ENCODE data around the gene AFAP1L2.

AFAP1L2 gene, protein sequence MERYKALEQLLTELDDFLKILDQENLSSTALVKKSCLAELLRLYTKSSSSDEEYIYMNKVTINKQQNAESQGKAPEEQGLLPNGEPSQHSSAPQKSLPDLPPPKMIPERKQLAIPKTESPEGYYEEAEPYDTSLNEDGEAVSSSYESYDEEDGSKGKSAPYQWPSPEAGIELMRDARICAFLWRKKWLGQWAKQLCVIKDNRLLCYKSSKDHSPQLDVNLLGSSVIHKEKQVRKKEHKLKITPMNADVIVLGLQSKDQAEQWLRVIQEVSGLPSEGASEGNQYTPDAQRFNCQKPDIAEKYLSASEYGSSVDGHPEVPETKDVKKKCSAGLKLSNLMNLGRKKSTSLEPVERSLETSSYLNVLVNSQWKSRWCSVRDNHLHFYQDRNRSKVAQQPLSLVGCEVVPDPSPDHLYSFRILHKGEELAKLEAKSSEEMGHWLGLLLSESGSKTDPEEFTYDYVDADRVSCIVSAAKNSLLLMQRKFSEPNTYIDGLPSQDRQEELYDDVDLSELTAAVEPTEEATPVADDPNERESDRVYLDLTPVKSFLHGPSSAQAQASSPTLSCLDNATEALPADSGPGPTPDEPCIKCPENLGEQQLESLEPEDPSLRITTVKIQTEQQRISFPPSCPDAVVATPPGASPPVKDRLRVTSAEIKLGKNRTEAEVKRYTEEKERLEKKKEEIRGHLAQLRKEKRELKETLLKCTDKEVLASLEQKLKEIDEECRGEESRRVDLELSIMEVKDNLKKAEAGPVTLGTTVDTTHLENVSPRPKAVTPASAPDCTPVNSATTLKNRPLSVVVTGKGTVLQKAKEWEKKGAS

DNA sequence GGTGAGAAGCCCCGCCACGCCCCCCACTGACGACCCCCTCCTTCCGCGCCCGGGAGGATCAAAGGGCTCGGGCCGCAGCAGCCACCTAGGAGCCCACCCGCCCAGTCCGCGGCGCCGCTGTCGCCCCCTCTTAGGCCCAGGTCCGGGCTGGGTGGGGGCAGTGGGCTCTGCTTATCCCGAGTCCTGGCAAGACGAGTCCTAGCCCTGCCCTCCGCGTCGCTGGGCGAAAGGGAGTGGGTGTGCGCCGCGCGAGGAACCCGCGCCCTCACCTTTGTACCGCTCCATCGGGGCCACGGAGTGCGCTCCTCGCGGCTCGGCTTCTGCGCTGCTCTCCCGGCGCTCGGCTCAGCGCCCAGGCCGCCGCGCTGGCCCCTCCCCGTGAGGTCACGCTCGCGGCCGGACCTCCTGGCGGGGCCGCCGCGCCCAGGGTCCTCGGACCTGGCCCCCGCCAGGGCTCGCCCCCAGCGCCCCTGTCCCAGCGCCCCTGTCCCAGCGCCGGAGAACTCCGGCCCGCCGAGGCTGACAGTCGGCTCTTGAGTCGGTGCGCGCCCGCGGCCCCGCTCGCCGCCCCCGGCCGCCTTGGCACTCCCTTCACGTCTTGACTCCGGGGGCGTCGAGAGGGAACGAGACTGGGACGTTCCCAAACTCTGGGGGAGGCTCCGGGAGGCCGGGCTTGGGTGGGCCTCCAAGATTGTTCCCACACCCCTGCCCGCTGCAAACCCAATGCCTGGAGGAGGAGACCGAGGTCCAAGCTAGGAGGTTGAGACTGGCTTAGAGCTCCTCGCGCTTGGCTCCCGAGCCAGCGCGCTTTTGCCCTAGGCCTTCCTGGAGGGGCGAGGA is at the start of gene AFAP1L2:
AFAP1L2 (minus strand) TSS at position 332 of the 840 bp plus-strand sequence; CDS start at position 285, 47 bp downstream.
- Mint-ChIP-seq H3K9me3 (no peaks in the 10 kb centered on the region), H3K27me3 (peaks cover 78% of the 10 kb centered on the region), H3K36me3 (ENCODE audit: insufficient read depth) (peaks cover 2% of the 10 kb centered on the region), H3K27ac (ENCODE audit: low read depth) (no peak within 1 kb of the TSS), H3K4me1 (peaks cover 6% of the 10 kb centered on the region), H3K4me3 (peak within 1 kb of the TSS; percentile 50)
- ATAC-seq (replicated peaks; ENCODE audit: extremely low read depth, poor library complexity, severe bottlenecking): no peak
- no peak for DNase-seq (ENCODE audit: low spot score in 2 of 2)

DNA sequence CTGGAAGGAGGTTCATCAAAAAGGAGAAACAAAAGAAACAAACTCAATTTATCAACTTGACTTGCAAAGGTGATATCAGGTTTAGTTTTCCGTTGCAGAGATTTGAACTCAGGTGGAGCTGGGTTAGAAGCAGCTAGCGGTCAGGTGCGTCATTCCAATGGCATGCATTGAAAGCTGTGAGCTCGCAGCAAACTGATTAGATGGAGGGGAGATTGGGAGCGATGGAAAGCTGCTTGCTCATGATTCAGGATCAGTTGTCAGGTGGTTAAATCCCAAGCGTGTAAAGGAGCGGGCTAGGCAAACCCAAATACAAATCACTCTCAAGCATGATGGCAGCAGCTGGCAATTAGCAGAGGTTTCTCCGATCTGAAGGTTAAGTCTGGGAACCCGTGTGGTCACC is 49.3 kb upstream of the AFAP1L2 start:
- Mint-ChIP-seq H3K27me3 (no peaks in the 10 kb centered on the region), H3K4me3 (no peak overlapping the region), H3K27ac (ENCODE audit: low read depth) (no peak overlapping the region), H3K9me3 (no peaks in the 10 kb centered on the region), H3K4me1 (peaks cover 7% of the 10 kb centered on the region), H3K36me3 (ENCODE audit: insufficient read depth) (peaks cover 33% of the 10 kb centered on the region)
- ATAC-seq (replicated peaks; ENCODE audit: extremely low read depth, poor library complexity, severe bottlenecking) (no peak), DNase-seq (ENCODE audit: low spot score in 2 of 2) (no peak)

DNA sequence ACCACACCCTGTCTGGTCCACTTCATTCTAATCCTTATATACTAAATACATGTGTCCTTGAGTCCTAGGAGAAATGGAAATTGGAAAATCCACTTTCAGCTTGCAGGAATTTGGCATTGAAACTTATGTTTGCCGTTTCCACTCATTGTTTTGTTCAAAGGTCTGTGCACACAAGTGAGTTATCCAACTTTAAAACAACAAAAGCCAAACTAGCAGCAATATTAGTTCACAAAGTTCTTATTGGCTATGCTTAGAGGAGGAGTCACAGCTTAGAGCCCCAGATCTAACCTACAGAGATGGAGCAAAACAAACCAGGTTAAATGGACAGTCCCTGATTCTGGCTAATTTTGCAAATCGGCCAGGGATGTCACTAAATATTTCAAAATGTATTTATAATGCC is 44.6 kb upstream of the AFAP1L2 start:
- H3K27ac Mint-ChIP-seq (ENCODE audit: low read depth): no peak overlapping the region
- ATAC-seq (replicated peaks; ENCODE audit: extremely low read depth, poor library complexity, severe bottlenecking): no peak

DNA sequence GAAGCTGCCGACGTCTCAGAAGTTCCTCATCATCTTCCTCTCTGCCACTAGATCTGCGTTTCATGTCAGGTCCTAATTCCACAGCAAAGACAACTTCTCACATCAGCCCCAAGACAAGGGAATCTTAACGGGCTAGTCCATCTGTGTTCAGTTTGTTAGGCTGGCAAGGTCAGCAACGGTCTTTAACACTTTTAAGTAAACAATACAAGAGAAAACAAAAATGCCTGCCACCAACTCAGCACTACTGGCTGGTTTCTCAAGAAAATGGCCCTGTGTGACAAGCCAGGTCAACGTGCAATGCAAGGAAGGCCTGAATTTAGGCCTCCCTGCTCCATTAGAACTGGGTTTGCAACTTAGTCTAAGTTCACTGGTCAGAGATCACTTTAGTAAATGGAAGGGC is 41.0 kb upstream of the AFAP1L2 start:
- DNase-seq (ENCODE audit: low spot score in 2 of 2) (no peak), ATAC-seq (replicated peaks; ENCODE audit: extremely low read depth, poor library complexity, severe bottlenecking) (no peak)
- no peak overlapping the region for H3K4me3 Mint-ChIP-seq
- H3K27me3 Mint-ChIP-seq: no peaks in the 10 kb centered on the region
- no peaks in the 10 kb centered on the region for H3K9me3 Mint-ChIP-seq
- H3K4me1 Mint-ChIP-seq: no peaks in the 10 kb centered on the region
- H3K27ac Mint-ChIP-seq (ENCODE audit: low read depth): no peak overlapping the region
- H3K36me3 Mint-ChIP-seq (ENCODE audit: insufficient read depth): peaks cover 44% of the 10 kb centered on the region

More for the DNA sequence above, 44.6 kb upstream of the AFAP1L2 start:
- Mint-ChIP-seq H3K9me3 (no peaks in the 10 kb centered on the region), H3K4me3 (no peak overlapping the region), H3K4me1 (peaks cover 7% of the 10 kb centered on the region), H3K36me3 (ENCODE audit: insufficient read depth) (peaks cover 33% of the 10 kb centered on the region), H3K27me3 (no peaks in the 10 kb centered on the region)
- DNase-seq (ENCODE audit: low spot score in 2 of 2): no peak

DNA sequence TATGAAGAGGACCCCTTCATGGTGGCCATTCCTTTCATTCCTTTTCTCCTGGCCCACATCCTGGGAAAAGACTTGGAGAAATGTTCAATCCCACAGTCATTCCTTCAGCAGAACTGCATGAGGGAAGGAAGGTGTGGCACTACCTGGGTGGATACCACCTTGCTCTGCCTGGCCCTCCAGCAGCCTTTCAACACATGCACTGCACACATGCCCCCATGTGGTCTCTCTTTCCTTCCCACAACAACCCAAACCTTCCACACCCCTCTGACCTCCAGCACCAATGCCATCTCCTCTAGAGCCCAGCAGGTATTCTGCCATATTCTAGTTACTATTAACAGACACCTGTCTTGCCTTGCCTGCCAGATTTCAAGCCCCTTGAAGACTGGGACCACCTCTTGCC is 40.5 kb upstream of the AFAP1L2 start:
- H3K27me3 Mint-ChIP-seq: no peaks in the 10 kb centered on the region
- H3K9me3 Mint-ChIP-seq: no peaks in the 10 kb centered on the region
- H3K4me1 Mint-ChIP-seq: no peaks in the 10 kb centered on the region
- peaks cover 46% of the 10 kb centered on the region for H3K36me3 Mint-ChIP-seq (ENCODE audit: insufficient read depth)
- H3K4me3 Mint-ChIP-seq: no peak overlapping the region
- no peak overlapping the region for H3K27ac Mint-ChIP-seq (ENCODE audit: low read depth)
- ATAC-seq (replicated peaks; ENCODE audit: extremely low read depth, poor library complexity, severe bottlenecking) (no peak), DNase-seq (ENCODE audit: low spot score in 2 of 2) (no peak)

DNA sequence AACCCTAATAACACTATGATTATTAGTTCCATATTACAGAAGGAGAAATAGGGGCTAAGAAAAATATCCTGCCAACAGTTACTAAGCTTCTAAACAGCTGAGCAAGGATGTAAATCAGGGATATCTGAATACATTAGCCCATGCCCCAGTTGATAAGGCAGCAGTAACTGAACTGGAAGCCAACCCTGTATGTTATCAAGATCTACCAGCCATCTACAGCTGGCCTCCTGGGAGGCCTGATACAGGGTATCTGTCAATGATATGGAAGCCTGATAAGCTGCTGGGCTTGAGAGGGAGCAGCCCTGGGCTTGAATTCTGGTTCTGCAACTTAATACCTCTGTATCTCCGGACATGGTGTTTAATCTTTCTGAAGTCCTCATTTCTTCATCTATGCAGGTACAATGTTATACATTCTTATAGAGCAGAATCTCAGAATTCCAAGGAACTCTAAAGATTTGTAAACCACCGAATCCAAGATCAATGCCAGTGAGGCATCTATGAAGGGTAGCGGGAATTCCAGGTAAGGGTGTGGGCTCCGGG is 37.9 kb upstream of the AFAP1L2 start:
- H3K36me3 Mint-ChIP-seq (ENCODE audit: insufficient read depth): peaks cover 61% of the 10 kb centered on the region
- no peak for ATAC-seq (replicated peaks; ENCODE audit: extremely low read depth, poor library complexity, severe bottlenecking)

DNA sequence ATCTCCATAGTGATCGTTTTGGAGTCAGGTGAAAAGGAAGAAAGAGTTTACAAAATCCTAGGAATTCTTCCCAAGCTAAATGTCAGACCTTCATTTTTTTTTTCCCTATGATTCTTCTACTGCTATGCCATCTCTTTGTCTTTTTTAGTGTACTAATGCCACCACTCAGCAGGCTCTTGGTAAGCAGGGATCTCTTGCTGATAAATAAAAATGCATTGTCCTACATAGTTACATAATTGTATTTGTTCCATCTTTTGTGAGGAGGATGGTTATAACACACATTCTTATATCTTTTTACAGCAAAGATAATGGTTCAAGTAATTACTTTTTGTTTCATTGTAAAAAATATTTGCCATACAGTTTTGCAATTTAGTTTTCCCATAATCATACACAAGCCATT is 36.8 kb upstream of the AFAP1L2 start:
- Mint-ChIP-seq H3K27ac (ENCODE audit: low read depth) (no peak overlapping the region), H3K4me1 (no peaks in the 10 kb centered on the region), H3K9me3 (no peaks in the 10 kb centered on the region), H3K4me3 (no peak overlapping the region), H3K27me3 (no peaks in the 10 kb centered on the region), H3K36me3 (ENCODE audit: insufficient read depth) (peaks cover 65% of the 10 kb centered on the region)
- no peak for ATAC-seq (replicated peaks; ENCODE audit: extremely low read depth, poor library complexity, severe bottlenecking)
- DNase-seq (ENCODE audit: low spot score in 2 of 2): no peak

More for the DNA sequence above, 37.9 kb upstream of the AFAP1L2 start:
- no peaks in the 10 kb centered on the region for H3K9me3 Mint-ChIP-seq
- H3K4me1 Mint-ChIP-seq: no peaks in the 10 kb centered on the region
- H3K27ac Mint-ChIP-seq (ENCODE audit: low read depth): no peak overlapping the region
- no peak for DNase-seq (ENCODE audit: low spot score in 2 of 2)
- no peak overlapping the region for H3K4me3 Mint-ChIP-seq
- no peaks in the 10 kb centered on the region for H3K27me3 Mint-ChIP-seq

DNA sequence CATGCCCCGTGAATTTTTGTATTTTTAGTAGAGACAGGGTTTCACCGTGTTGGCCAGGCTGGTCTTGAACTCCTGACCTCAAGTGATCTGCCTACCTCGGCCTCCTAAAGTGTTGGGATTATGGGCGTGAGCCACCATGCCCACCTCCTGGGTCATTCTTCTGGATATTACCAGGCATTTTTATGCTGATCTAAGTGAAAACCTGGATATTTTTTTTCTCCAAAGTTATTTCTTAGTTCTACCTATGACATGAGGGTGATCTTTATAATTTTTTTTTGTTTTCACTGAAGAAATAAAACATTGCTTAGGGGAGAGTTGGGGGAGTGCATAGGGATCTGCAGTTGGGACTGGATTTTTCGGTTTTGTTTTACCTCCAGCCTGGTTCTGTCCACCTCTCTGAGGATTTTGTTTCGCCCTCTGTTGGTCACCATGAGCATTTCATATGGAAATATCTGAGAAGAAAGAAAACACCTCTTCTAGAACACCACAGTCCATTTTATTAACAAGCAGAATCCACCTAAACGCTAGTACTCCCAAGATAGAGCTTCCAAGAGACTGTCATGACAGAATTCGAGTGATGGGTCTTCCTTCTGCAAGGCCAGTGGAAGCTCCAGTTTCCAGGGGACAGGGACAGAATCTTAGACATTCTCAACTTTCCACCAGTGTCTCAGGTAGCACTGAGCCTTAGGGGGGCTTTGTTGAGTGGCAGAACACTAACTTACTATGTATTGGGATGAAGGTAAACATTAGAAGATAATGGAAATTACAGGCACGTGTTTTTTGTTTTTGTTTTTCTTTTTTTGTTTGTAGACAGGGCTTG is 33.4 kb upstream of the AFAP1L2 start:
- no peak overlapping the region for H3K27ac Mint-ChIP-seq (ENCODE audit: low read depth)
- H3K27me3 Mint-ChIP-seq: no peaks in the 10 kb centered on the region
- no peaks in the 10 kb centered on the region for H3K9me3 Mint-ChIP-seq
- DNase-seq (ENCODE audit: low spot score in 2 of 2): no peak
- no peak overlapping the region for H3K4me3 Mint-ChIP-seq
- H3K36me3 Mint-ChIP-seq (ENCODE audit: insufficient read depth): peaks cover 55% of the 10 kb centered on the region
- ATAC-seq (replicated peaks; ENCODE audit: extremely low read depth, poor library complexity, severe bottlenecking): no peak
- peaks cover 2% of the 10 kb centered on the region for H3K4me1 Mint-ChIP-seq

DNA sequence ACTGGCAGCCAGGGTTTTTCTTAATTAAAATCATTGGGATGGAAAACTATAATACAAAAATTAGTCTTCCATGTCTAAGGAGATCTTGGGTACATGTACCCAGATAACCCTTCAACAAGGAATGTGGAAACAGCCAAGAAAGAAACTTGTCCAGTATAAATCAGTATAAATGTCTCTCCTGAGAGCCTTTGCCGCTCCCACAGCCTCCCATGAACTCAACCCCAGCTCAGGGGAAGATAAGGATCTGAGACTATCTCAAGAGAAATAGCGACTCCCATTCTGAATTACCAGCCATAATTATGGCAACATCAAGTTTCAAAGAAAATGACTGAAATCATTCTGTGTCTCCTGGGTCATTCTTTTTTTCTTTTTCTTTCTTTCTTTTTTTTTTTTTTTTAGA is 32.6 kb upstream of the AFAP1L2 start:
- Mint-ChIP-seq H3K4me3 (no peak overlapping the region), H3K27ac (ENCODE audit: low read depth) (no peak overlapping the region), H3K27me3 (no peaks in the 10 kb centered on the region), H3K4me1 (peaks cover 5% of the 10 kb centered on the region), H3K9me3 (no peaks in the 10 kb centered on the region), H3K36me3 (ENCODE audit: insufficient read depth) (peaks cover 51% of the 10 kb centered on the region)
- no peak for DNase-seq (ENCODE audit: low spot score in 2 of 2)
- no peak for ATAC-seq (replicated peaks; ENCODE audit: extremely low read depth, poor library complexity, severe bottlenecking)

DNA sequence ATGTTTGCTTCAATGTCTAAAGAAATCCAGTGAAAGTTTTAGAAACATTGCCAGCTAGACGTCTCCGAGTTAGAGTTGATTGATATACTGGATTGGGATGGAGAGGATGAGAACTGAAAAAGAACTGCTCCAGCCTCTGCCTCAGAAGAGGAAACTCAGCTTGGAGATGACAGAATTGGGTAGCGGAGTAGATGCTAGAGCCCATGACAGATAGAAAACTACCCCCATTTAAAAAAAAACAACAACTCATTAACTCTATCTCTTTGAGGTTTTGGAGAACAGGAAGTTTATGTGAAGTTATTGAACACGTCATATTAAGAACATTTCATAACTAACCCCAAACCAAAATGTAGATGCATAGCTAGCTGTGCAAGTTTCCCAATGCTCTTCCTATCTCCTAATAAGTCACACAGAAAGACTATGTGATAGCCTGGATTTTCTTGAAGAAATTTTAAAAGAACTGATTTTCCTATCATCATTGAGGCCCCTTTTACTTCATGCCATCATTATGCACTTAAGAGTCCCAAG is 28.3 kb upstream of the AFAP1L2 start:
- Mint-ChIP-seq H3K4me3 (no peak overlapping the region), H3K27ac (ENCODE audit: low read depth) (no peak overlapping the region), H3K27me3 (no peaks in the 10 kb centered on the region), H3K4me1 (peaks cover 5% of the 10 kb centered on the region), H3K36me3 (ENCODE audit: insufficient read depth) (peaks cover 15% of the 10 kb centered on the region), H3K9me3 (no peaks in the 10 kb centered on the region)
- DNase-seq (ENCODE audit: low spot score in 2 of 2): no peak
- no peak for ATAC-seq (replicated peaks; ENCODE audit: extremely low read depth, poor library complexity, severe bottlenecking)

DNA sequence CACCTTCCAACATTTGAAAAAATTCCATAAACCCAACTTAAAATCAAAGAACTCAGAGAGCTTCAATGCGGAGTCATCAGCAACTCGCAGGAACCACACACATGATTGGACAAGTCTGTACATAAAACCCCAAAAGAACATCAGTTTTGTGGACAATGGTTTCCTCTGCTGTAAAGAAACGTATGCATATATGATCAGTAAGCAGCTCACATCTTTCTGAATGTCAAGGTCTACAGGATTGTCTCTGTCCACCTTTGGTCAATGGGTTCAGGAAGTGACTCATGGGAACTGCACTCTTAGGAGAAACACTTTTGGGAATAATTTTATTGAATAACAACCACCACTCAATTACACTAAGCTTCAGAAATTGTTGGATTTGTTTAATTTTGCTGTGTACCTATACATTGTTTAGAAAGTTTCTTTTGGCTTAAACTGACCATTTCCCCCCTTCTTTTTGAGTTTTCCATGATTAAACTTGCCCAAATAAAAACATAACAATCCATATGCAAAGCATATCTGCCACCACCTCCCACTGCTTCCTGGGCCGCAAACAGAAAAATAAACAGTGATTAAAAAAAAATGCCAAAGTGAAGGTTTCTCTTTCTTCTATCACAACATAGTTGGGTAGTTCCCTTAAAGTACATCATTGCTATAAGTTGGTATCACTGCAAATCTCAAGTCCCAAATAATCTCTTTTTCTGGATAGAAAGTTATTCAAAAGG is 27.3 kb upstream of the AFAP1L2 start:
- DNase-seq (ENCODE audit: low spot score in 2 of 2): no peak
- H3K4me3 Mint-ChIP-seq: no peak overlapping the region
- no peaks in the 10 kb centered on the region for H3K27me3 Mint-ChIP-seq
- peaks cover 8% of the 10 kb centered on the region for H3K36me3 Mint-ChIP-seq (ENCODE audit: insufficient read depth)
- no peak for ATAC-seq (replicated peaks; ENCODE audit: extremely low read depth, poor library complexity, severe bottlenecking)
- H3K9me3 Mint-ChIP-seq: no peaks in the 10 kb centered on the region
- H3K4me1 Mint-ChIP-seq: peaks cover 5% of the 10 kb centered on the region
- H3K27ac Mint-ChIP-seq (ENCODE audit: low read depth): no peak overlapping the region

All from central memory CD8-positive, alpha-beta T cell (primary cell).